GM11168 (cell line): ENCODE data around the gene PES1.
"Not testable (repeated sequence)": the region's sequence is repeated elsewhere in the genome, so short reads cannot be mapped to it uniquely, and the experiment has no call there.

ENCODE experiments used
- in situ Hi-C: fragments of 300-500 bp; cut with MboI; formaldehyde crosslinking; loops from one replicate; pipeline ENCODE4 v1.12.0; 2022; ENCODE audit warnings: low sequenced_read_pairs; ENCODE audit not compliant: unreplicated experiment

Gene PES1

DNA sequence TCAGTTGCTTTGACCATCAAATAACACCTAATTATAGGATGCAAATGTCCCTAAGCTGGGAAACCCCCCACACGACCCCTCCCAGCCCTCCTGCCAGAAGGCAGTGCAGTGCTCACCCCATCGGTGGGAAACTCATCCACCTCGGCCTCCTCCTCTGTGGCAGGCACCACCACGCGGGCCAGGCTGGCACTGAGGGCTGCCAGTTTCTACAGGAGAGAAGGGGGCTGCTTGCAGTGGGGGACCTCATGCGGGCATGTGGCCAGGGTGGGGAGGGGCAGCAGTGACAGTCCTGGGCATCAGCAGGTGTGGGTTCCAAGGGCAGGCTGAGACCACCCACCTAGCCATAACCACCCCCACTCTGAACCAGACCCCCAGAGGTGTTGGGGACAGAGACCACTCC is 10.8 kb downstream of the PES1 start:
- in situ Hi-C loops = no loop called here

DNA sequence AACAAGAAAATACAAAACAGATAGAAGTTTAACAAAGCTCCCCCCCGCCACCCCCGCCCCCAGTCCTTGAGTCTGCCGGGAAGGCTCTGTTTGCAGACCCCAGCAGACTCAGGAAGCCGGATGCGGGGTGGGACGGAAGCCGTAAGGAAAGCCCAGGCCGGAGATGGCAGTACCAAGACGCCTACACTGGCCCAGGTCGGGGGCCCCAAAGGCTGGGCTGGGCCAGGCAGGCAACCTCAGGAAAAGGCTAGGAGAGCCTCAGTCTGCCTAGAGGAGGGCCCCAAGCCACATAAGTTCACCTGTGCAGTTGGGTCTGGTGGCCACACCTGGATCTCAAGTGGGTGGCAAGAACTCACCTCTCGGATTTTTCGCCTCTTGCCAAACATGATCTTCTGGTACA is 13.2 kb downstream of the PES1 start:
- in situ Hi-C loops = no loop called here

DNA sequence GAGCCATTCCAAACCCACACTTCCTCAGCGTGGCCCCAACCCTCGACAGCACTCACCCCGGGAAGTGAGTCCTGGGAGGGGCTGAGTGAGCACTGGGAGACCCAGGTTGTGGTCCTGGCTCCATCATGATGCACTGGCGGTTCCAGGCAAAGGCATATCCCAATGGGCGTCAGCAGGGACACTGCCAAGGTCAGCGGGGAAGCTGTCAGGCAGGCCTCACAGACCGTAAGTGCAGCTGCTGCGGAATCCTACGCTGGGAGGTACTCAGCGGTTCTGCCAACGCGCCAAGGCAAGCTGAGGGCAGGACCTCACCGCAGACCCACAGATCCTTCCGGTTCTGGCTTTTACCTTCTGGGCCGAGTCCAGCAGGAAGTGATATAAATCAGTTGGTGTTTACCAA is 15.9 kb downstream of the PES1 start:
- in situ Hi-C loops = no loop called here

DNA sequence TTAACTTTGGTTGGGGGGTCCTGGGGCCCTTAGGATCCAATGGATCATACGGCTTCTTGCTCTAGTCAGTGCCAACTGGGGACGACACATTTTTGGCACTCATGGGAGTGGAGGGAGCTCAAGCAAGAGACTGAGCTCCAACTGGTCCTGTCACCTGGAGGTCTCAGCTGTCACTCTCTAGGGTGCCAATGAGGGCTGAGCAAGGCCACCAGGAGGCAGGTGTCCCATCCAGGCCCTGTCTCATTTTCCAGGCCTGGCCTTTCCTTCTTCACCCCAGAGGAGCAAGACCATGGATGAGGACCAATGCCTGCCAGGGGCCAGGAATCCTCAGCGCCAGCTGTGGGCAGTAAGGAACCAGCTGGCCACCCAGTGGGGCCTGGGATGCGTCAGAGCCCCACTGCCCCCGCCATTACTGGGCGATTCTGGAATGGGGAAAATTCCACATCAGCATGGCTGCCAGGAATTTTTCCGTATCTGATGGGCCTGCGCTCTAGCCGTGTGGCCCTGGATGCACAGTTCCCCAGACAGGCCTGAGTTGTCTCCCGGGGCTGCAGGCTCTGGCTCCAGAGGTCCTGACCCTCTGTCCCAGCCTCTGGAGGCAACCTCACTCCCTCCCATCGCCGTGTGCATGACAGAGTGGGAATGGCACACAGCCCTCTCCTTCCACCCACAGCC is 16.6 kb downstream of the PES1 start:
- in situ Hi-C loops = no loop called here

DNA sequence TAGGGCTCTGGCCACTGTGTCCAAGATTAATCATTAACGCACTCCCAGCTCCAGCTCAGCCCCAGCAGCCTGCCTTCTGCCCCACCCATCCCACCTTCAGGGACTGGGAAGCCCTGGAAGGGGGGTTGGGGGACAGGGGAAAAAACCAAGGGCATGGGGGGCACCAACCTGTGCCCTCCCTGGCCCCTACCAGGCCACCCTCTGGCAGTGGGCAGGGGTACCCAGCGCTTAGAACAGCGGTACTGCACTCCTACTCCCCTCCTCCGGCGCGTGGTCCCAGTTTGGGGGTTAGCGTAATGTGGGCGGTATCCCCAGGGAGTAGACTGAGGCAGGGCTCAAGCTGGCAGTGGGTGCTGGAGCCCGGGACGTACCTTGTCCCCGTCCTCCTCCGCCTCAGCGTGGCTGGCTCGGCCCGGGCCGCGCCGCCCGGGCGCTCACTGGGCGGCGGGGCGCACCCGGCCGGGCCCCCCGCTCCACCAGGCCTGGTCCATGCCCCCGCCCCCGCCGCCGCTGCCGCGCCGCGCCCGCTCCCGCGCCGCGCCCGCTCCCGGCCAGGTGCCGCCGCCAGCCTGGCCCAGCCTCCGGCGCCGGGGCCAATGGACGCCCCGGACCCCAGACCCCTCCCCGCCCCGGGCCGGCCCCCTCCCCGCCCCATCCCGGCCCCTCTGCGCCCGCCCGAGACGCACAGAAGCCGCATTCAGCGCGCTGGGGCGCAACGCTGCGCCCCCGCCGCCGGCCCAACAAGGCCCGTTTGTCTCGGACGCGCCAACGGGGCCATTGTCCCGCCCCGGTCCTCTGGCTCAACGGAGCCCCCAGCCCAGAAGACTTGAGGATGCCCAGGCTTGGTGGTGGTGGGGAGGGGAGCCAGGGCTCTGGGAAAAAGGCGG is 17.4 kb downstream of the PES1 start, which contains the start of gene GAL3ST1:
GAL3ST1 (minus strand) TSS at position 571 of the 887 bp plus-strand sequence. CDS start 17,273 bp downstream, outside the sequence.
- in situ Hi-C loops = no loop called here

DNA sequence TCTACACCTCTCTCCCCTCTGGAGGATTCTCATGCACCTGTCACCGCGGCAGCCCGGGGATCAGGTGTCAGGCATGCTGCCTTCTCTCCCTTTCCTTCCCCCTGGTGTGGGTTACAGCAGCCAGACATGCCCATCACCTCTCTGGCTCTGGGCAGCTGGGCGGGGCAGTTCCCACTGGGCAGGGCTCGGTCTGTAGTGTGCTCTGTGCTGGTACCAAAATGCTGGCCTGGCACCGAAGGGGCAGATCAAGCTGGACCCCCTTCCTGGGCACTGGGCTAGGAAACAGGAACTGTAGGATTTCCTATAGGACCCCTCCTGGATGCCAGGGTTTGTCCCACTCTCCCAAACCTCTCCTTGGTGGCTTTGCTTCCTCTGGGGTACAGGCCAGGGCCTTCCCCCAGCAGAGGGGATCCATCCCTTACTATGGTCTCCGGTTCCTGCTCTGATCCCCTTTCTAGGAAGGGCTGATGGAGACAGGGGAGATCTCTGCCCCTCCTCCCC is 18.1 kb downstream of the PES1 start:
- in situ Hi-C loops = no loop called here

DNA sequence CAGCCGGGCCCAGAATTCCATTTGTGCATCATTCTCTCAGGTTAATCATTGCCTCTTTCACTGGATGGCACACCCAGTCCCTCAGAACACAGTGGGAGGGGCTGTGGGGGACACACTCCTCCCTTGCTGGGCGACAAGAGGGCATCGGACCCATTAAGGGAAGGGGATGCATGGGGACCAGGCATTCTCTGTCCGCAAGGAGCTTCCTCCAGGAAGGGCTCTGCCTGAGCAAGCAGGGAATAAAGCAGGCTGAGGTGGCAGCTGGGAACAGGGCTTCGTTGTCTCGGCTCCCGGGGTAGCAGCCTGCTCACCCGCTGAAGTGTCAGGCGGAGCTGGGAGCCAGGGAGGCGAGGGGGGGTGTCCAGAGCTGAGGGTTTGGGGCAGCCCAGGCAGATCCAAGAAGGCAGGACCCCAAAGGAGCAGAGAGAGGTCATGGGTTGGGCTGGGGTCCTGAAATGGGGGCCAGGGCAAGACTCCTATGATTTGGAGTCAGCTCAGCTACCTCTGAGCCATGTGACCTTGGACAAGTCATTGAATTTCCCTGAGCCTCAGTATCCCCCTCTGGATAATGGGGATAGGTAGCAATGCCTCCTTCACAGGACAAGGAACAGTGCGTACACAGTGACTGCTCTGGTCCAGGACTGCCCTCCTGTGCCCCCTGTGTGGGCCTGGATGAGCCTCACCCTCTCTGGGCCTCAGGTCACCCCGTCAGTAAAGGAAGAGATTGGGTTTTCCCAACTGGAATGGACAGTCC is 18.7 kb downstream of the PES1 start:
- in situ Hi-C loops = no loop called here

DNA sequence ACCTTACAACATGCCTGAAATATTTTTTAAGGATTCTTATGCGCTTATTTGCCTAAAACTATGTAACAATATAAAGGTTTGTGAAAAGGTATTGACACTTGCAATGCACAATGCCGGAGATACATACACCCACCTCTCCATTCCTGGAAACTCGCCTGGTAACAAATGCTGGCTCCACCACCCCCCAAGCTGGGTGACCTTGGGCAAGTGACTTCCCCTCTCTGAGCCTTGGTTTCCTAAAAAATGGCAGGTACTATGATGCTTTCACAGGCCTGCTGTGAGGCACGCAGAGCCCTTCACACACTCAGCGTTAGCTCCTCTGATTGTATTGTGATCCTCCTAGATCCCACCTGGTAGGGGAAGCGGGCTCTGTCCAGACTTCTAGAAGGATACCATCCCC is 19.5 kb downstream of the PES1 start:
- in situ Hi-C loops = no loop called here

DNA sequence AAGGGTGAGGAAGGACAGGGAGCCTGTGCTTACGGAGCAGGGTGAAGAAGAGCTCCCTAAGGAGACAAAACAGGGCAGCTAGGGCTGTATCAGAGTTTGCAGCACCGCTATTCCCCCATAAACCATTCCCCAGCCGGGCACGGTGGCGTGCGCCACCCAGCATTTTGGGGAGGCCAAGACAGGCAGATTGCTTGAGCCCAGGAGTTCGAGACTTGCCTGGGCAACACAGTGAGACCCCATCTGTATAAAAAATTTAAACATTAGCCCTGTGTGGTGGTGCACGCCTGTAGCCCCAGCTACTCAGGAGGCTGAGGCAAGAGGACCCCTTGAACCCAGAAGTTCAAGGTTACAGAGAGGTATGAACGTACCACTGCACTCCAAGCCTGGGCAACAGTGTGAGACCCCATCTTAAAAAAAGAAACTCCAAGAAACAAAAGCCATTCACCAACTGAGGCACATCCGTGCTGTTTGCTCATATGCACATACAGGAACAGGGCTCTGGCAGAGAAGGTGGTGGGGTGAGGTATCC is 22.0 kb downstream of the PES1 start:
- in situ Hi-C loops = no loop called here

DNA sequence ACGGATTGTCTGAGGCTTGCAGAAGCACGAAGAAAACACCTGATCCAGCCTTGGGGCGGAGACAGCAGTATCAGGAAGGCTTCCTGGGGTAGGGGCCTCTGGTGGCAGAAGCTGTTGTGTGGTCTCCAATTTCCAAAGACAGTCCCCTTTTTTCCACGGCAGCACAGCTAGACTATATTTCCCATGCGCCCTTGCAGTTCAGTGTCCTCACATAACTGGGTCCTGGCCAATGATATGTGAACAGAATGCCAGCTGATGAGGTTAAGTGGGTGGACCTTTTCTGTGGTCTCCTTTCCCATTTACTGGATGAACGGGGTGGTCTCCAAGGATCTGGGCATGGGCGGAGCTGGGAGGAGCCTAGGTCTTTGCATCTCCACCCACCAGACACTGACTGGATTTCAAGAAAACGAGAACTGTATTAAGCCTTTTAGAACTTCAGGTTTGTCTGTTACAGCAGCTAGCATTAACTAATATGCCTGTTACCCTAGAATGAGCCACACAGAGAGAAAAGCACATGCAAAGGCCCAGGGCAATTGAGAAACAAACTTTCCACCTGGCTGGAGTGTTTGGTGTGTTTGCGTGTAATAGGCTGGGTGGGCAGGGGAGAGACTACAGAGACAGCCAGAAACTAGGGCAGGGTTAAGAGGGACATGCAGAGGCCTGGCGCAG is 23.4 kb downstream of the PES1 start:
- in situ Hi-C loops = no loop called here

DNA sequence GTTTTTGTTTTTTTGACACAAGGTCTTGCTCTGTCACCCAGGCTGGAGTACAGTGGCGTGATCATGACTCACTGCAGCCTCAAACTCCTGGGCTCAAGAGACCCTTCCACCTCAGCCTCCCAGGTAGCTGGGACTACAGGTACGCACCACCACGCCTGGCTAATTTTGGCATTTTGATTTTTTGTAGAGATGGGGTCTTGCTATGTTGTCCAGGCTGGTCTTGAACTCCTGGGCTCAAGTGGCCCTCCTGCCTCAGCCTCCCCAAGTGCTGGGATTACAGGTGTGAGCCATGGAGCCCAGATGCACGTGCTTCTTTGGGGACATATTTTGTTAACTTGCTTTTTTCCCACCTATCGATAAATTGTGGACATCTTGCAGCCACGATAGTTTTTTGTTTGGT is 24.4 kb downstream of the PES1 start:
- in situ Hi-C loops = not testable (repeated sequence)

DNA sequence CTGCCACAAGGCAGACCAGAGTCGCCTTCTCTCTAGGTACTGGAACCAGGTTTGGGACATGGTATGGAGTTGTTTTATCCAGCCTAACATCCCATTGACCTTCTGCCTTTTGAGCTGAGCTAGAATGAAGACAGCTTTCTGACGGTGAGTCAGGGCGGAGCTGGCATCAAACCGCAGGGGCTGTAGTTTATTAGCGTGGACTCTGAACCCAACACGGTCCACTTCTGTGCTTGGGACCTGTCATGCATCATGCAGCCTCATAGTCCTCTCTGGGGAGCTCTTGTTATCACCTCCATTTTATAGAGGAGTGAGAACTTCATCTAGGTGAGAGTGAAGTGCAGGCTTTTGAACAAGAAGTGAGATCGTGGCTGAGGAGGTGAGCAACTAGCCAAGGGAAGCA is 25.6 kb downstream of the PES1 start:
- in situ Hi-C loops = no loop called here

DNA sequence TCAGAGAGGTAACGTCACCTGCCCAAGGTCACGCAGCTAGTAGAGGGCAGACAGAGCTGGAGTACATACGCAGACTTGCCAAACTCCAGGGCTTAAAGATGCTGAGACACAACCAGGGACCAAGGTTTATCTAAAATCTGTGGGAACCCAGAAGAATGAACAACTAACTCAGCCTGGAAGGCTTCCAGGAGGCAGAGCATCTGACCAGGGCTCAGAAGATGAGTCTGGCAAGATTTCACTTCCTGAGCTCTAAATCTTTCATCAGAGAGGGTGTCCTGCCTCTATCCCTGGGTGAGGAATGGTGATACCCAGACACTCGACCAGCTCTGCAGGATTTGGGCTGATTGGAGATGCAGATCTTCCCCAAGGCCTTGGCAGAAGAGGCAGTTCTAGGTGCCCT is 26.4 kb downstream of the PES1 start:
- in situ Hi-C loops = no loop called here

DNA sequence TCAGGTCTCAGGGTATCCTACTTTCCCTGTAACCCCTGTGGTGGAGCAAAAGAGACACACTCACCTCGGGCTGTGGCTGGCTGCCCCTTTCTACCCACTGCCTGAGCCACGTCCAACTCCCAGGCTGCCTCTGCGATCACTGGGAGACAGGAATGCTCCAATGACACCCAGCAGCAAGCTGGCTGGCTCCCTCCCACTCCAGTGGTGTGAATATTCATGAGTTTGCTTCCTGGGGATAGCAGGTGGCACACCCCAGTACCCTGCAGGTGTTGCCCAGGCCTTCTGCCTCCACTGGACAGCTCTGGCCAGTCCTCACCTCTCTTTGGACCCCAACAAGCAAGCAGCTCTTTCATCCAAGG is 27.0 kb downstream of the PES1 start:
- in situ Hi-C loops = no loop called here

DNA sequence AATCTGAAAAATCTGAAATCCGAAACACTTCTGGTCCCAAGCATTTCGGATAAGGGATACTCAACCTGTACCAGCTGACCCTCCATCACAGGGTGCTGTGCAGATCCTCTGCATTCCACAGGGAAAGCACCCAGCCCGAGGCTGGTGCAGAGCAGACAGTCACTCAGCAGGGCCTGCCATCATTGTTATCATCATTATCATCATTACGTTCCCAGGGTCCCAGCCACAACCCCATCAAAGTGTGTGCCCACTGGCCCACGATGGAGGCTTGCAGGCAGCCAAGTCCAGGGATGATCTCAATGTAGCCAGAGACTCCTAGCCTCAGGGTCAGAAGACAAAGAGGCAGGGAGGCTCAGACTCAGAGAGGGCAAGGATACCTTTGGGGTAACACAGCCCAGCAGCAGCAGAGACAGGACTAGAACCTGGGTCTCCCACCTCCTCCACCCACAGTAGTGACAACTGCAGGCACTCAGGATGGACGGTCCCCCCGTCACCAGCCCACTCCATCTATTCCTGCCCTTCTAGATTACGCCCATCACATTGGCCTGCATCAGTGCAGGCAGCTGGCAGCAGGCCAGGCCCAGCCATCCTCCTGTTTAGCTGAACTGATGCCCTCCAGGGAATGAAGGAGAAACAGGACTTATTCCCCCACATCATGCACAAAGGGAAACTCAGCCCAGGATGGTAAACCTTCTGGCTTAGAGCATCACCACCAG is 27.5 kb downstream of the PES1 start:
- in situ Hi-C loops = no loop called here

DNA sequence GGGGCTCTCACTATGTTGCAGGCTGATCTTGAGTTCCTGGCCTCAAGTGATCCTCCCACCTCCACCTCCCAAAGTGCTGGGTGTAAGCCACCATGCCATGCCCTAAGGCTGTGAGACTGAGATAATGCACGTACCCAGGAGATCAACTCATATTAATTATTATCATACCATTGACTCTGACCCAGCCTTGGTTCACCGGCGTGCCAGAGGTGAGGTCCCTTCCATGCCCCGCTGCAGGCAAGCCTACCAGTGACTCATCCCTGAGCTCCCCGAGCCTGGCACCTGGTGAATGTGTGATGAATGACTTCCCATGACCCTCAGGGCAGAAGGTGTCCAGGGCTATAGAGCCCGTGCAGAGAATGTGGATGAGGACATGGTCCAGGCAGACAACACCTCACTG is 29.3 kb downstream of the PES1 start:
- in situ Hi-C loops = no loop called here

DNA sequence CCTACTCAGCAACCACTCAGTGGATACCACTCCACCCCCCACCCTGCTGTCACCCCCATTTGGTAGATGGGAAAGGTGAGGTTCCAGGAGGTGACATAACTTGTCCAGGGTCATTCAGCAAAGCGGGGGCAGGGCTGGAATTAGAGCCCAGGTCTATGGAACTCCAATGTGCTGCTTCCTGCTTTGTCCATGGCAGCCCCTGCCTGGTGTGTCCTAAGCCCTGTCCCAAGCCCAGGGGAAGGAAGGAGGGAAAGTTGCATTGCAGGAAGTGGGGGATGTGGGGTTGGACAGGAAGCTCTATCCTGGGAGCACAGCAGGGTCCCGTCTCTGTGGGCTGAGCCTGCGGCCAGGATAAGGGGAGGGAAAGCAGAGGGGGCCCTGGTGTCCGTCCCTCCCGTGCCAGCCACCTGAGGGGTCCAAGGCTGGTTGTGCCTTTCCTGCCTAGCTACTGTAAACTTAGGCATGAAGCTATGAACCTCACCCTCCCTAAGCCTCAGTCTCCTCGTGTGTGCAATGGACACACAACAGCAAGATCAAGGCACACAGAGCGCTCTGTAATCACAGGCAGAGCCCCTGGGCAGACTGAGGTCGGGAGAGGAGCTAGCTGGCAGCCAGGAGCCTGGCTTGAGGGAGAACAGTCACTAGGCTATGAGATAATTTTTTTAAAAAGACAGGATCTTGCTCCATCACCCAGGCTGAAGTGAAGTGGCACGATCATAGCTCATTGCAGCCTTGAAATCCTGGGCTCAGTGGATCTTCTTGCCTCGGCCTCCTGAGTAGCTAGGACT is 30.1 kb downstream of the PES1 start:
- in situ Hi-C loops = no loop called here

DNA sequence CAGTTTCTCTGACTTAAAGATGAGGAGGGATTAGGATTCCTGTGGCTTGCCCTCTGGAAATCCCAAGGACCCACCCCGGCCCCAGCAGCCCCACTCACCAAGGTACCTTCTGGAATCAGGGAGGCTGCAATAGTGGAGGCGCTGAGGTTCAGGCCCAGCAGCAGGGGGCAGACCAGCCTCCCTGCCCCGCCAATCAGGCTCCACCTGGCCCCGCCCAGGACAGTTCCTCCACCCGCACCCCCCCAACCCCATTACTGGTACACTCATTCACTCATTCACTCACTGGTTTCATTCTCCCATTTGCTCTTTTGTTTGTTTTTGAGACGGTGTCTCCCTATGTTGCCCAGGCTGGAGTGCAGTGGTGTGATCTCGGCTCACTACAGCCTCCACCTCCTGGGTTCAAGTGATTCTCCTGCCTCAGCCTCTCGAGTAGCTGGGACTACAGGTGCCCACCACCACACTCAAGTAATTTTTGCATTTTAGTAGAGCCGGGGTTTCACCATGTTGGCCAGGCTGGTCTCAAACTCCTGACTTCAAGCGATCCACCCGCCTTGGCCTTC is 31.0 kb downstream of the PES1 start:
- in situ Hi-C loops = not testable (repeated sequence)
